GDM1 (cell line): Measurements from ENCODE around the gene TSEN54.
"Not testable (repeated sequence)": the region's sequence is repeated elsewhere in the genome, so short reads cannot be mapped to it uniquely, and the experiment has no call there.

Source experiments
- DNase-seq: peaks from one replicate; lab custom pipeline; 2025; lab: John Stamatoyannopoulos, UW

TSEN54 gene

GRCh38 chr17:75518983-75519537 is 2.7 kb downstream of the TSEN54 start:
- DNase-seq = no peak

DNA sequence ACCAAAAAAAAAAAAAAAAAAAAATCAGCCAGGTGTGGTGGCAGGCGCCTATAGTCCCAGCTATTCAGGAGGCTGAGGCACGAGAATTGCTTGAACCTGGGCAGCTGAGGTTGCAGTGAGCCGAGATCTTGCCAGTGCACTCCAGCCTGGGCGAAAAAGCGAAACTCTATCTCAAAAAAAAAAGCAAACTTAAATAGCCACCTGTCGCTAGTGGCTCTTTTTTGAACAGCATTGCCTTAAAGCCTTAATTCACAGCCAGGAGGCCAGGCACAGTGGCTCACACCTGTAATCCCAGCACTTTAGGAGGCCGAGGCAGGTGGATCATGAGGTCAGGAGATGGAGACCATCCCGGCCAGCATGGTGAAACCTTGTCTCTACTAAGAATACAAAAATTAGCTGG is 4.1 kb downstream of the TSEN54 start:
- not testable (repeated sequence) for DNase-seq

- DNase-seq = no peak
Measured at GRCh38 chr17:75521290-75521689, 5.0 kb downstream of the TSEN54 start.

DNA sequence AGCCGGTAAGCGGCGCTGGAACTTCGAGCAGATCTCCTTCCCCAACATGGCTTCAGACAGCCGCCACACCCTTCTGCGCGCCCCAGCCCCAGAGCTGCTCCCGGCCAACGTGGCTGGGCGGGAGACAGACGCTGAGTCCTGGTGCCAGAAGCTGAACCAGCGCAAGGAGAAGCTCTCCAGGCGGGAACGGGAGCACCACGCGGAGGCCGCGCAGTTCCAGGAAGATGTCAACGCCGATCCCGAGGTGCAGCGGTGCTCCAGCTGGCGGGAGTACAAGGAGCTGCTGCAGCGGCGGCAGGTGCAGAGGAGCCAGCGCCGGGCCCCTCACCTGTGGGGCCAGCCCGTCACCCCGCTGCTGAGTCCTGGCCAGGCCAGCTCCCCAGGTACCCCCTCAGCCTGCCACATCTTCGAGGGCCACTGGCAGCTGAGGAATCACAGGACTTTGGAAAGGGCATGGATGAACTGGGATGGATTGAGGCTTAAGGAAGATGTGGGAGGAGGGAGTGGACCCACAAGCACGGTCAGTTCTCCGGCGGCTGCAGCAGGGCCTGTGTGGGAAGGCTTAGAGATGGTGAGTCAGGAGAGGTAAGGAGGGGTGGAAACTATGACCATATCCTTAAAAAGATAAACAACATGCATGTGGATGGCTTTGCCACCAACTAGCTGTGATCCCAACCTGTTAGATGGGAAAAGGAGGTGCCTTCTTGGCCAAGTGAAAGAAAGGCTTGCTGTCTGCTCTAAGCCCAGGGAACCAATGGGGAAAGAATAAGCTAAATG is 5.8 kb downstream of the TSEN54 start:
- DNase-seq = no peak

DNA sequence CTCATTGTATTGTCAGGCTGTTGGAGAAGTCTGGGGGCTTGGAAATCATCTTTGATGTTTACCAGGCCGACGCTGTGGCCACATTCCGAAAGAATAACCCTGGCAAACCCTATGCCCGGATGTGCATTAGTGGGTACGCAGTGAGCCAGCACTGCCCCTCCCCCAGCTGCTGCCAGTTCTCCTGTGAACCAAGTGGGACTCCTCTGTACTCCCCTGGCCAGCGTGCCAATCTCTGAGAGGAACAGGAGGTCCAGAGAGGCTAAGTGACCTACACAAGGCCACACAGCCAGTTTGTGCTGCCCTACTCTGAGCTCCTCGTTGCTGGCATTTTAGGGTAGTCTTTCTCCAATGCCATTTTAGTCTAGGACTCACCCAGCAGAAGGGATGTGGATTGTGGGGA is 7.3 kb downstream of the TSEN54 start:
- DNase-seq = no peak

- no peak for DNase-seq
Measured at GRCh38 chr17:75524269-75524969, 8.1 kb downstream of the TSEN54 start.

DNA sequence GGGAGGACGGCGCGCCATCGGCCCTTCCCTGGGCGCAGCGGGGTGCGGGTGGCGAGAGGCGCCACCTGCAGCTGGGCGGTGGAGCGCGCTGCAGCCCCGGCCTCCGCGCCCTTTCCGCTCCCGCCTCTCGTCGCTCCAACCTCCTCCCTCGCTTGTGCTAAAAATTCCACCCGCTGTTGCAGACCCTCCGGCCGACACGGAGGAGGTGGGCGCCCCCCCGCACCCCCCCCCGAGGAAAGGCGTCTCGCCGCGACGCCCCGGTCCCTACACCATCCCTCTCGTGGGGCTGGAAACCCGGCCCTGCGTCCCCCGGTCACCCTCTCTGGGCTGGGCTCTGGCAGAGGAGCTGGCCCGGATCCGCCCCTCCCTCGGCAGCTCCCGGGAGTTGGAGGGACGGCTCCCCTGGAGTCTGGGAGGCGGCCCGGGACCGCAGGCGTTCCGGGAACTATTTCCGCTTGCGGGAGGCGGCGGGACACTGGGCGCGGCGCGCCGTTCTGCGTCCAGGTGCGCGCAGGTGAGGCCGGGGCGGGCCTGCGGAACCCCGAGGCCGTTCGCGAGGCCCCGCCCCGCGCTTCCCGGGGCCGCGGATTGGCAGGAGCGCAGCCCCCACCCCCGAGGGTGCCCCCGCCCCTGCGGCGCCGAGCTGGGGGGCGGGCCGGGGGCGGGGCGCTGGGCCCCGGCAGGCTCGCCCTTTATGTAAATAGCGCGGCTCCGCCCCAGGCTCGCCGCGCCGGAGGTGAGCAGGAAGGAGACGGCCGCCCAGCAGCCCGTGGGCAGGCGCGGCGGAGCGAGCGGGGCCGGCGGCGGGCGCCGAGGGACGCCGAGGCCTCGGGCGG is 8.9 kb downstream of the TSEN54 start, which contains the start of gene LLGL2:
Gene LLGL2 (plus strand): TSS at position 728 of the 836 bp plus-strand sequence. CDS start 17,730 bp downstream, outside the sequence.
- no peak for DNase-seq

- DNase-seq = no peak
Measured at GRCh38 chr17:75525806-75526554, 9.7 kb downstream of the TSEN54 start.

DNA sequence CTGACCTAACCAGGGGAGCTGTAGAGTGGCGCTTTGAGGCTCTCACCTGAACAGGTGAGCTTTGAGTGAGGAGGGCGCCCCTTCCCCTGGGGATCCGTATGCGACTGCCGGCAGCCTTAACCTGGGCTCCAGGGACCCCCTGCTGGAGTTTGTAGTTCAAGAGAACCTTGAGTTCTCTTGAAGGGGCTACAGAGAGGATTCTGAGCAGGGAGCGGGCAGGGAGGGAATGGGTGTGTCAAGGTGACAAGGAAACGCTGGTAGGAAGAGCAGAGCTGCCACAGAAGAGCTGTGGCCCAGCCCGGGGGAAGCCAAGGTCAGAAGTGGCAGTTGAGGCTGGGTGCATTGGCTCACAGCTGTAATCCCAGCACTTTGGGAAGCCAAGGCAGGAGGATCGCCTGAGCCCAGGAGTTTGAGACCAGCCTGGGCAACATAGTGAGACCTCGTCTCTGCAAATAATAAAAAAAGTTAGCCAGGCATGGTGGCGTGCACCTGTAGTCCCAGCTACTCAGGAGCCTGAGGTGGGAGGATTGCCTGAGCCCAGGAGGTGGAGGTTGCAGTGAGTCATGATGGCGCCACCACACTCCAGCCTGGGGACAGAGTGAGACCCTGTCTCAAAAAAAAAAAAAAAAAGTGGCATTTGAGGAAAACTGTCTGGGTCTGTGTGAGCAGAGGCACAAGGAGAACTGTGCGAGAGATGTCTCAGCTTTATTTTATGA is 10.4 kb downstream of the TSEN54 start:
- no peak for DNase-seq

GRCh38 chr17:75530837-75531720 is 14.8 kb downstream of the TSEN54 start:
- no peak for DNase-seq

DNA sequence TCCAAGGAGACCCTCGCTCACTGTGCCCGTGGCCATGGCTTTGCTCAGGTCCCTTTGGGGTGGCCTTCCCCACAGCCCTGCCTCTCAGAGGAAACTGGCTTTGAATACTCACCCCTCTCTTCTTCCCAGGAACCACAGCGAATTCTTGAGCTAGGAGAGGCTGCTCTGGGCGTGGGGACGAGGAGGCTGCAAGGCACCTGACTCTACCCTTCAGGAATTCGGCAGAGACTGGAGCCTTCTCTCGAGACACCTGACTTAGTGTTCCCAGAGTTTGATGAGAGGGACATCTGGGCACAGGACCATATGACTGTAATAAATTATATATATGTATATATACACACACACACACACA is 15.4 kb downstream of the TSEN54 start:
- no peak for DNase-seq

- no peak for DNase-seq
Measured at GRCh38 chr17:75535119-75535537, 18.8 kb downstream of the TSEN54 start.

DNA sequence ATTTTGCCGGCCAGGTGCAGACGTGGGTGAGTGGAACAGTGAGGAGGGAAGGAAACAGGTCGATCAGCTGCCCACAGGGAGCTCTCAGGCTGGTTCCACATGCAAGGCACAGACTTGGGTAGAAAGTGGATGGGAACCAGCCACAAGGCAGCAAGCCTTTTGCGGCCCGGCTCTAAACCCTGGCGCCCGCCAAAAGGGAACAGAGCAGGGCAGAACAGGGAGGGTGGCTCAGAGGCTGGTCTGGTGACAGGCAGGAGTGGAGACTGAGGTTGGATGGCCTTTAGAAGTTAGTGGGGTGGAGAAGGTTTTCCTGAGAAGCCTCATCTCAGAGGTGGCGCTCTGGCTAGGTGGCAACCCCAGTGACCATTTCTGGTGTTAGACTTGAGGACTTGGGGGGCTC is 19.5 kb downstream of the TSEN54 start:
- no peak for DNase-seq

GRCh38 chr17:75536366-75536765 is 20.0 kb downstream of the TSEN54 start:
- no peak for DNase-seq

GRCh38 chr17:75539967-75540729 is 23.8 kb downstream of the TSEN54 start:
- DNase-seq = no peak

GRCh38 chr17:75540923-75541503 is 24.7 kb downstream of the TSEN54 start:
- DNase-seq = no peak

GRCh38 chr17:75542229-75542628 is 25.9 kb downstream of the TSEN54 start:
- DNase-seq = no peak

- no peak for DNase-seq
Measured at GRCh38 chr17:75542728-75543336, 26.5 kb downstream of the TSEN54 start.
